Mammary epithelial cell (primary cell): ENCODE measurements around the gene ZNF697.
"Not testable (repeated sequence)": the region's sequence is repeated elsewhere in the genome, so short reads cannot be mapped to it uniquely, and the experiment has no call there.

ENCODE experiments used
- CTCF ChIP-seq, 2 donors: IDR thresholded peaks in 1 of 2; conservative IDR thresholded peaks in 1 of 2; 2 replicates each; pipeline ENCODE4 v1.5.1; 2011 to 2012; ENCODE audit warnings: inconsistent platforms in 2 of 2, low read length in 2 of 2, mild to moderate bottlenecking in 2 of 2, control low read depth in 1 of 2, low read depth in 1 of 2; ENCODE audit not compliant: insufficient read depth in 1 of 2; ENCODE audit errors: extremely low read depth in 1 of 2
- EZH2 ChIP-seq: IDR thresholded peaks from 2 replicates; pipeline ENCODE4 v1.6.1; 2012; ENCODE audit warnings: low read length, inconsistent platforms, borderline replicate concordance

- not testable (repeated sequence) for TF ChIP-seq CTCF (conservative IDR thresholded peaks at IDR 0.05 in 1 of 2, IDR thresholded peaks at IDR 0.05 in 1 of 2; ENCODE audit: extremely low read depth in 1 of 2, insufficient read depth in 1 of 2, low read depth in 1 of 2, low read length in 2 of 2); EZH2
These were observed 78.0 kb downstream of the ZNF697 start for GRCh38 chr1:119569930-119570622.
